GM18909 (cell line): Measurements from ENCODE around the gene ITPR1.

Source experiments
- ATAC-seq: cut with Tn5 transposase; IDR thresholded peaks from one replicate; pipeline ENCODE4 v1.9.1; 2021; ENCODE audit warnings: mild to moderate bottlenecking; ENCODE audit not compliant: unreplicated experiment, poor library complexity

ITPR1 gene

GRCh38 chr3:4529876-4530588, 36.9 kb downstream of the ITPR1 start:
- no peak for ATAC-seq

GRCh38 chr3:4531478-4532025, 38.4 kb downstream of the ITPR1 start:
- no peak for ATAC-seq

GRCh38 chr3:4532535-4533112, 39.5 kb downstream of the ITPR1 start:
- ATAC-seq, result no peak

GRCh38 chr3:4533489-4534443, 40.6 kb downstream of the ITPR1 start:
- no peak for ATAC-seq

- ATAC-seq, result no peak
Measured at GRCh38 chr3:4534906-4535305, 41.8 kb downstream of the ITPR1 start.

- no peak for ATAC-seq
Measured at GRCh38 chr3:4536260-4536659, 43.1 kb downstream of the ITPR1 start.

GRCh38 chr3:4540267-4540666, 47.1 kb downstream of the ITPR1 start:
- ATAC-seq, result no peak

GRCh38 chr3:4543110-4543509, 50.0 kb downstream of the ITPR1 start:
- no peak for ATAC-seq

- ATAC-seq, result no peak
Measured at GRCh38 chr3:4546346-4547178, 53.4 kb downstream of the ITPR1 start.

- no peak for ATAC-seq
Measured at GRCh38 chr3:4547799-4548198, 54.7 kb downstream of the ITPR1 start.

GRCh38 chr3:4548356-4548755, 55.2 kb downstream of the ITPR1 start:
- no peak for ATAC-seq

- ATAC-seq, result no peak
Measured at GRCh38 chr3:4548780-4549179, 55.6 kb downstream of the ITPR1 start.

- ATAC-seq, result no peak
Measured at GRCh38 chr3:4549896-4550295, 56.7 kb downstream of the ITPR1 start.

GRCh38 chr3:4551051-4551711, 58.0 kb downstream of the ITPR1 start:
- no peak for ATAC-seq

- ATAC-seq, result no peak
Measured at GRCh38 chr3:4551794-4552442, 58.8 kb downstream of the ITPR1 start.

GRCh38 chr3:4552811-4553210, 59.7 kb downstream of the ITPR1 start:
- ATAC-seq, result no peak

- ATAC-seq, result no peak
Measured at GRCh38 chr3:4561661-4562060, 68.5 kb downstream of the ITPR1 start.

GRCh38 chr3:4562595-4562994, 69.4 kb downstream of the ITPR1 start:
- no peak for ATAC-seq

- ATAC-seq, result no peak
Measured at GRCh38 chr3:4564270-4564669, 71.1 kb downstream of the ITPR1 start.
